OCI-LY3 (cell line): ENCODE data around the gene FKBP7.

Experiments used
- H2AFZ ChIP-seq: fragments of 200-600, 300-600 bp; shearing (Covaris generic); 2 replicates; pipeline ENCODE4 v1.6.0; 2014; ENCODE audit warnings: antibody characterized with exemption, low read depth, low read length
- H3K27ac ChIP-seq: fragments of 200-600, 300-600 bp; sonication (generic); 2 replicates; pipeline ENCODE4 v1.5.1; 2014; ENCODE audit warnings: mild to moderate bottlenecking, low read length, moderate library complexity, mixed read lengths
- H3K27me3 ChIP-seq: fragments of 200-600, 300-600 bp; sonication (generic); 2 replicates; pipeline ENCODE4 v1.6.1; 2014; ENCODE audit warnings: low read depth, low read length, mixed read lengths
- H3K36me3 ChIP-seq: fragments of 200-600, 300-600 bp; sonication (generic); replicated peaks from 2 replicates; pipeline ENCODE3; 2014; ENCODE audit warnings: low read depth, low read length, mixed read lengths
- H3K4me1 ChIP-seq: fragments of 300-600, 200-600 bp; sonication (generic); 2 replicates; pipeline ENCODE4 v1.6.1; 2014; ENCODE audit warnings: low read length, mixed read lengths
- H3K4me2 ChIP-seq: fragments of 200-600, 300-600 bp; sonication (generic); 2 replicates; pipeline ENCODE4 v1.6.1; 2014; ENCODE audit warnings: low read length, mixed read lengths
- H3K4me3 ChIP-seq: fragments of 300-600, 200-600 bp; sonication (generic); 2 replicates; pipeline ENCODE4 v1.5.1; 2014; ENCODE audit warnings: antibody characterized with exemption, mild to moderate bottlenecking, low read length, moderate library complexity
- H3K79me2 ChIP-seq: fragments of 300-600, 200-600 bp; shearing (Covaris generic); 2 replicates; pipeline ENCODE4 v1.6.1; 2014; ENCODE audit warnings: mild to moderate bottlenecking, low read length, mixed read lengths
- H3K9ac ChIP-seq: fragments of 300-600, 200-600 bp; shearing (Covaris generic); 2 replicates; pipeline ENCODE4 v1.6.0; 2014; ENCODE audit warnings: mild to moderate bottlenecking, low read length, moderate library complexity
- H3K9me3 ChIP-seq: fragments of 200-600, 300-600 bp; shearing (Covaris generic); 2 replicates; pipeline ENCODE4 v1.6.1; 2014; ENCODE audit warnings: low read length, mixed read lengths; ENCODE audit not compliant: insufficient read depth
- H4K20me1 ChIP-seq: fragments of 200-600, 300-600 bp; sonication (generic); 2 replicates; pipeline ENCODE4 v1.6.1; 2016; ENCODE audit warnings: low read length, mixed read lengths; ENCODE audit not compliant: insufficient read depth
- EZH2phosphoT487 ChIP-seq: fragments of 200-600 bp; shearing (Covaris generic); IDR thresholded peaks from 2 replicates; pipeline ENCODE4 v1.6.1; 2018; ENCODE audit warnings: antibody characterized with exemption, mixed run types, low read depth
- TF ChIP-seq, protein P1 (sequence below): fragments of 200-600, 300-600 bp; sonication (generic); IDR thresholded peaks from 2 replicates; pipeline ENCODE4 v1.5.1; 2014; ENCODE audit warnings: antibody characterized with exemption, low read length, low read depth

Gene FKBP7

DNA sequence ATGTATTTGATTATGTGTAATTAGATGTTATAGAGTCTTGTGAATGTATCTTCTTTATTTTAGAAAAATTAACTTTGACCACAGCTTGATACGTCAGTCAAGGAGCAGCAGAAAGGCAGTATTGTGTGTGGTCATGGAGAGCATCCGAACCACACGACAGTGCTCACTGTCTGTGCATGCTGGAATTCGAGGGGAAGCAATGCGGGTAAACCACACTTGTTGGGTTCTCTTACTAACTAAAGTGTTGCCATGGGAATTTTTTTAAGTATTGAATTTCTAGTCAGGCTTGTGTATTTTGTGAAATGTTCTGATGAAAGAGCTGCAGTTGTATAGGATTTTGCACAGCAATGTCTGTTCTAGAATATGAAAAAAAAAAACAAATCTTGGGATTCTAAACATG, 22.5 kb downstream of the FKBP7 start:
- Histone ChIP-seq H4K20me1 (no peaks in the 10 kb centered on the region), H3K27ac (no peak overlapping the region), H3K9me3 (no peaks in the 10 kb centered on the region), H3K4me1 (no peaks in the 10 kb centered on the region), H3K79me2 (no peaks in the 10 kb centered on the region; the same call in 1 of the 2 replicates), H2AFZ (no peak overlapping the region), H3K4me3 (no peak overlapping the region), H3K27me3 (no peaks in the 10 kb centered on the region), H3K4me2 (no peak overlapping the region), H3K36me3 (no peaks in the 10 kb centered on the region), H3K9ac (no peak overlapping the region)
- TF ChIP-seq EZH2phosphoT487: no peak
- TF ChIP-seq, protein P1, sequence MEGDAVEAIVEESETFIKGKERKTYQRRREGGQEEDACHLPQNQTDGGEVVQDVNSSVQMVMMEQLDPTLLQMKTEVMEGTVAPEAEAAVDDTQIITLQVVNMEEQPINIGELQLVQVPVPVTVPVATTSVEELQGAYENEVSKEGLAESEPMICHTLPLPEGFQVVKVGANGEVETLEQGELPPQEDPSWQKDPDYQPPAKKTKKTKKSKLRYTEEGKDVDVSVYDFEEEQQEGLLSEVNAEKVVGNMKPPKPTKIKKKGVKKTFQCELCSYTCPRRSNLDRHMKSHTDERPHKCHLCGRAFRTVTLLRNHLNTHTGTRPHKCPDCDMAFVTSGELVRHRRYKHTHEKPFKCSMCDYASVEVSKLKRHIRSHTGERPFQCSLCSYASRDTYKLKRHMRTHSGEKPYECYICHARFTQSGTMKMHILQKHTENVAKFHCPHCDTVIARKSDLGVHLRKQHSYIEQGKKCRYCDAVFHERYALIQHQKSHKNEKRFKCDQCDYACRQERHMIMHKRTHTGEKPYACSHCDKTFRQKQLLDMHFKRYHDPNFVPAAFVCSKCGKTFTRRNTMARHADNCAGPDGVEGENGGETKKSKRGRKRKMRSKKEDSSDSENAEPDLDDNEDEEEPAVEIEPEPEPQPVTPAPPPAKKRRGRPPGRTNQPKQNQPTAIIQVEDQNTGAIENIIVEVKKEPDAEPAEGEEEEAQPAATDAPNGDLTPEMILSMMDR: no peak

DNA sequence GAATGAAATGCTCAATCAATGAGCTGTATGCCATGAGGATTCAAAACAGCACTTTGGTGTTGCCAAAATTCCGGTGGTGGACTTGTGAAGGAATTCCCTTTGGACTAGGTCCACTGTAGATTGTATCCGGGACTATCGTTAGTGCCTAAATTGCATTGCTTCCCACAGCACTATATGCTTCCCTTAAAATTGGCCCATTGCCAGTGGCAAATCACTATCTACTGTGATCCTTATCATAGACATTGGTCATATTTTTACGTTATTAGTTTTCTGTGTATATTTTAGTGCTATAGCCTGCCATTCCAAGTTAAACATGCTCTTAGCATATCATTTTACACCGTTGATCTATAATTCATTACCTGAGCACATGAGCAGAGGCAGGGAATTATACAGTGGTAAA, 25.5 kb downstream of the FKBP7 start:
- H3K9ac ChIP-seq: no peak overlapping the region
- H3K4me3 ChIP-seq: no peak overlapping the region
- no peak overlapping the region for H3K4me2 ChIP-seq
- peaks cover 13% of the 10 kb centered on the region for H3K4me1 ChIP-seq
- no peak overlapping the region for H2AFZ ChIP-seq
- peaks cover 26% of the 10 kb centered on the region for H3K79me2 ChIP-seq
- H3K36me3 ChIP-seq: peaks cover 15% of the 10 kb centered on the region
- no peak for TF ChIP-seq EZH2phosphoT487
- TF ChIP-seq, protein P1: no peak
- H3K27ac ChIP-seq: no peak overlapping the region
- H3K9me3 ChIP-seq: no peaks in the 10 kb centered on the region
- H4K20me1 ChIP-seq: peaks cover 18% of the 10 kb centered on the region
- H3K27me3 ChIP-seq: no peaks in the 10 kb centered on the region

DNA sequence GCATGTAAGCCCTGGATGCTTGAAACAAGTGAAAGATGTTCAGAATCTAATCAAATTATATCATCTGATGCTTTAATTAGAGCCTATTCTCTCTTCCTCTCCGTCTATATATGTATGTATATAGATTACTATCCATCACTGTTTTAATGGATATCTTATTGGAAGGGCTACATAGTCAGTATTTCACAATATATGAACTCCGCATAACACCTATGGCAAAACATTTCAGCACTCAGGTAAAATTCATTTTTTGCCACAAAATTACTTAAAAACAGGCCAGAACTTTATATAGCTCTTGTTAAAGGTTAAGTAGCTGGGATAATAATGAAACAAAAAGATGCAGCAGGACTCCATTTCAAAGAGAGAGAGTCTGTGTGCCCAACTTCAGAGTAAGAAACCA, 26.1 kb downstream of the FKBP7 start:
- TF ChIP-seq, protein P1: no peak
- TF ChIP-seq EZH2phosphoT487: no peak
- Histone ChIP-seq H3K27ac (no peak overlapping the region), H3K27me3 (no peaks in the 10 kb centered on the region), H2AFZ (no peak overlapping the region), H3K4me2 (peak overlapping the region; percentile 83; the same call in 1 of the 2 replicates), H3K36me3 (peaks cover 16% of the 10 kb centered on the region), H3K9me3 (no peaks in the 10 kb centered on the region), H3K4me3 (peak overlapping the region; percentile 91; the same call in 1 of the 2 replicates), H4K20me1 (peaks cover 18% of the 10 kb centered on the region), H3K9ac (no peak overlapping the region), H3K4me1 (peaks cover 13% of the 10 kb centered on the region), H3K79me2 (peaks cover 27% of the 10 kb centered on the region)

DNA sequence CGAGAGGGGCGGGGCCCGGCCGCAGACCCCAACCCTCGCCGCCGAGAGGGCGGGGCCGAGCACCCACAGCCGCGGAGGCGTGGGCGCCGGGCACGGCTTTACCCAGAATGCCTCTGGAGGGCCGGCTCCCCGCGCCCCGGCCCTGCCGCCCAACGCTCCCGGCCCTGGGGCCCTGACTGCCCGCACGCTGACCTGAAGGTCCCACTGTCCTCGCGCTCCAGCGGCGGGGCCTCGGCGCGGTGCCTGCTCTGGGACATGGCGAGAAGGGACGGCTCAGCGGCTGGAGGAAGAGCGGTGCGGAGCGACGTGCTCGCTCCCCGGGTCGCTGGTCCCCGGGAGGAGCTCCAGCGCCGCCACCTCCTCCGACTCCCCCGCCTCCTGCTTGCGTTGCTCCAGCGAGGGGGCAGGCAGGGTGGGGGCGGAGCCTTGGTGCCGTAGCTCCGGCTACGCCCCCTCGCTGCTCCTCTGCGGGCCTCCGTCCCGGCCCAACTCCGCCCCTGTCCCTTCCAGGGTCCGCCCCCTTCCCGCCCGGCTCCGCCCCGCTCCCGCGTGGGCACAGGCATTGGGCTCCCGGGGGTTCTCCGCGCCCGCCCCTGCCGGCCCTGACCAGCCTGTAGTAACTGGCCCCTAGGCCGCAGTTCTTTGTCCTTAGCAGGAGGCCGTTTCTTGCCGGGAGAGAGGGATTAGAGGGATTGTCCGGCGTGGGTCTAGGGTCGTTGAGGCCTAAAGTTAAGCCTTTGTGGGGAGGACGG, 27.4 kb downstream of the FKBP7 start, which contains the start of the genes PJVK and PRKRA:
Gene PJVK (plus strand): TSS at position 605 of the 752 bp plus-strand sequence. CDS start 2,032 bp downstream, outside the sequence.
Gene PRKRA (minus strand): TSS at position 402 of the 752 bp plus-strand sequence. CDS start 145 bp downstream, at position 257.
- peaks cover 22% of the 10 kb centered on the region for H3K36me3 ChIP-seq
- peaks cover 27% of the 10 kb centered on the region for H3K79me2 ChIP-seq
- peak within 1 kb of the TSS; percentile 91 for H3K4me3 ChIP-seq
- peak within 1 kb of the TSS; percentile 92 for H3K4me2 ChIP-seq
- H3K27me3 ChIP-seq: no peaks in the 10 kb centered on the region
- H3K27ac ChIP-seq: peak within 1 kb of the TSS; percentile 85
- peaks cover 13% of the 10 kb centered on the region for H3K4me1 ChIP-seq
- TF ChIP-seq, protein P1: no peak
- no peak for TF ChIP-seq EZH2phosphoT487
- H4K20me1 ChIP-seq: peaks cover 18% of the 10 kb centered on the region
- peak within 1 kb of the TSS; percentile 98 for H3K9ac ChIP-seq
- H3K9me3 ChIP-seq: no peaks in the 10 kb centered on the region
- H2AFZ ChIP-seq: peak within 1 kb of the TSS; percentile 86
